HG02763 (cell line): ENCODE data around the gene SPACA4.
"Not testable (repeated sequence)": the region's sequence is repeated elsewhere in the genome, so short reads cannot be mapped to it uniquely, and the experiment has no call there.

ENCODE experiments used
- ATAC-seq: cut with Tn5 transposase; IDR thresholded peaks from one replicate; pipeline ENCODE4 v1.9.1; 2021; ENCODE audit warnings: mild to moderate bottlenecking, moderate library complexity; ENCODE audit not compliant: unreplicated experiment

SPACA4 gene, protein sequence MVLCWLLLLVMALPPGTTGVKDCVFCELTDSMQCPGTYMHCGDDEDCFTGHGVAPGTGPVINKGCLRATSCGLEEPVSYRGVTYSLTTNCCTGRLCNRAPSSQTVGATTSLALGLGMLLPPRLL

DNA sequence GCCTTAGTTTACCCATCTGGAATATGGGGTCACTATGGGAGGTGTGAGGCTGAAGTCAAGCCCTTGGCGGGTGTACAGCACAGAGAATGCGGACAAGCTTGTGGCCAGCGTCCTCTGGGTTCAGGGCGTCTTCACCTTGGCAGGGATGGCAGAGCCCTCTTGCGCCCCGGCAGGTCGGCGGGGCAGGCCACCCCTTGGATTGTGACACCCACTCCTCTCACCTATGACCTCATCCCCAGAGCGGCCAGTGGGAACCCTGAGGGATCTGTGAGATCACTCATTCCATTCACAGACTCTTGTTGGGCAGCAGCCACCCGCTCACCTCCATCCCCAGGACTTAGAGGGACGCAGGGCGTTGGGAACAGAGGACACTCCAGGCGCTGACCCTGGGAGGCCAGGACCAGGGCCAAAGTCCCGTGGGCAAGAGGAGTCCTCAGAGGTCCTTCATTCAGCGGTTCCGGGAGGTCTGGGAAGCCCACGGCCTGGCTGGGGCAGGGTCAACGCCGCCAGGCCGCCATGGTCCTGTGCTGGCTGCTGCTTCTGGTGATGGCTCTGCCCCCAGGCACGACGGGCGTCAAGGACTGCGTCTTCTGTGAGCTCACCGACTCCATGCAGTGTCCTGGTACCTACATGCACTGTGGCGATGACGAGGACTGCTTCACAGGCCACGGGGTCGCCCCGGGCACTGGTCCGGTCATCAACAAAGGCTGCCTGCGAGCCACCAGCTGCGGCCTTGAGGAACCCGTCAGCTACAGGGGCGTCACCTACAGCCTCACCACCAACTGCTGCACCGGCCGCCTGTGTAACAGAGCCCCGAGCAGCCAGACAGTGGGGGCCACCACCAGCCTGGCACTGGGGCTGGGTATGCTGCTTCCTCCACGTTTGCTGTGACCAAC is at the start of gene SPACA4:
SPACA4 (plus strand) TSS at position 280 of the 896 bp plus-strand sequence; CDS start at position 517, 237 bp downstream.
- no peak for ATAC-seq

DNA sequence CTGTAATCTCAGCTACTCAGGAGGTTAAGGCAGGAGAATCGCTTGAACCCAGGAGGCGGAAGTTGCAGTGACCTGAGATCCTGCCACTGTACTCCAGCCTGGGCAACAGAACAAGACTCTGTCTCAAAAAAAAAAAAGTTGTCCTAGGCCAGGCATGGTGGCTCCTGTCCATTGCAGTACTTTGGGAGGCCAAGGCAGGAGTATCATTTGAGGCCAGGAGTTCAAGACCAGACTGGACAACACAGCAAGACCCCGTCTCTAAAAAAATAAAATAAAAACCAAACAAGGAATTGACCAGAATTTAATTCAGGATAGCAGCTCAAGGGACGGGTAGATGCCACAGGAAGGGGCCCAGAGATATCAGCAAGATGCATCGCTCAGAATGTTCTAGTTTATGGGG is 49.7 kb upstream of the SPACA4 start:
- ATAC-seq: no peak

DNA sequence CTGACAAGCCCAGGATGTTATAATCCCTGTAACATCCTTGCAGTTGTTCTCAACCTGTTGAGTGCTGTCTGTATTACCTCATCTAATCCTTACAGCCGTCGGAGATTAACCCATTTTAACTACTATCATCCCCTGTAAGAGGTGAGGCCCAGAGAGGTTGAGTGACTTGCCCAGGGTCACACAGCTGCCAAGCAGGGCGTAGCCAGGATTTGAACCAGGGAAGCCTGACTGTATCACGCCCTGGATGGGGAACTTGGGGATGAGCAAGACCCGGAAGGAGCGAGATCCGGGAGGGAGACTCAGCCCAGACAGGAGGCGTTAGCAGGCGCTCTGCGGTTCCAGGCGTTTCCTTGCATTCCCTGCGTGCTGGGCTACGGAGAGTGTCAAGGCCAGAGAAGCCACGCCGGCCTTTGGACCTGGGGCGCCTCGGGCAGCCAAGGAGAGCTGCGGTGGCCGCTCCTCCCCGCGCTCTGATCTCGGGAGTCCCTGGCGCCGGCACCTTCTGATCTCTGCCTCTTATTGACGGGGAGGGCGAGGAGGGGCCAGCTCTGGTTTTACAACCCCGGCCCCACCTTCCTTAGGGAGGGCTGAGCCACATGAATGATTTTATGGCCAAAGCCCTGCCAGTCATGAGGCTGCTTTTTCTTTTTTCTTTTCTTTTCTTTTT is 48.4 kb upstream of the SPACA4 start:
- ATAC-seq: no peak

DNA sequence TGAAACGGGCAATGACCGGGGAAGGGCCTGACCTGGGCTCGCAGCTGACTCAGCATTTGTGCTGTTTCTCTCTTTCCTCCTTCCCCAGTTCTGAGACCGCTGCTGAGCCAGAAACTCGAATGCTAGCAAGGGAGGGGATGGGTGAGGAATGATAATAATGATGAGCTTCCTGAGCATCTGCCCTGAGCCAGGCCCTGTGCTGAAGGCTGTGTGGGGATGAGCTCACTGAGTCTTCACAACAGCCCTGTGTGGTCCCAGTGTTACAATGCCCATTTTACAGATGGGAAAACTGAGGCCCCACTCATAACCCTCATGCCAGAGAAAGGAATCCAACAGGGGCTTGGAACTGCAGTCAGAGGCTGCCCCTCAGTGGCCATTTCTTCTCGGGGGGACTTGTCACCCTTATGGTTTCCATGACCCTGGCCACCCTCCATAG is 46.4 kb upstream of the SPACA4 start:
- no peak for ATAC-seq

DNA sequence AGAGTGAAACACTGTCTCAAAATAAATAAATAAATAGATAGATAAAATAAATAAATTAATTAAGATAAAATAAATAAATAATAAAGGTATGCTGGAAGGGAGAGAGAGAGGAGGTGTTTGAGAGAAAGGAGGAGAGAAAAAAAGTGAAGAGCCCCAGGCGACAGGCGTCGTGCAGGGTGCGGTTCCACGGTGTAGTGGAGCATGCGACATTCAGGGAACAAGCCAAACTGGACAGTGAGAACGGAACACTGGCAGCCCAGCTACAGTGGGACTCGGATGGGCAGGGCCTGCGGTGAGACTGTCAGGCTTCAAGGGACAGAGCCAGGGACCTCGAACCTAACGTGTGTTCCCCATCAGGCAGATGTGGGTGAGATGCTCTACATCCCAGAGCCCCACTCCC is 45.1 kb upstream of the SPACA4 start:
- ATAC-seq: no peak

DNA sequence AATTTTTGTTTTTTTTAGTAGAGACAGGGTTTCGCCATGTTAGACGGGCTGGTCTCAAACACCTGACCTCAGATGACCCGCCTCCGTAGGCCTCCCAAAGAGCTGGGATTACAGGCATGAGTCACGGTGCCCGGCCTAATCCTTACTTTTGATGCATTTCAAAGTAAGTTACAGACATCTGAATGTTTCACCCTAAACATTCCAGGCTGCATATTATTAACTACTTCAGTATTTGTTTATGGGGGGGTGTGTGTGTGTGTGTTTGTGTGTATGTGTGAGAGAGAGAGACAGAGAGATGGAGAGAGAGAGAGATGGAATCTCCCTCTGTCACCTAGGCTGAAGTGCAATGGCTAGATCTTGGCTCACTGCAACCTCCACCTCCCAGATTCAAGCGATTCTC is 41.5 kb upstream of the SPACA4 start:
- ATAC-seq: no peak

DNA sequence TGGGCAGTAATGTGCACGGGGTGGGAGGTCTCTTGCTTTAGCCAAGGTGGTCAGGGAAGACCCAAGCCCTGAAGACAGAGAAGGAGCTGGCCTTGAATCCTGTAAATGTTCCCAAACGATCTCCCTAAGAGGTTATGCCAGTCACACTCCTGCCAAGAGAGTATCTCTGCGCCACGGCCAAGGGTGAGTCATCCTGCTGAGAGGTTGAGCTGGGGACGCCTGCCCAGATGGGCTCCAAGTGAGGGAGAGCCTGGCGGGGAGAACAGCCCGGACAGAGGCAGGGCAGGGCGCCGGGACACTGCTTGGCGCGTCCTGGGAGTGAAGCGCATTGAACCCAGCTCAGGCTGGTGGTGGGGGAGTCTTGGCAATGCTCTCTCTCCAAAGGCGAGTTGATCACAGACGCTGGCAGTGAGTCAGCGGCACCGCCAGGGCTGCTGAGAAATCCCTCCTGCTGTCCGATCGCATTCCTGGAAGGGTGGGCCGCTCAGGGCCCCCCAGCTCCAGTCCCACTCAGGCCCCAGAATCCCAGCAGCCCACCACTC is 38.1 kb upstream of the SPACA4 start:
- no peak for ATAC-seq

DNA sequence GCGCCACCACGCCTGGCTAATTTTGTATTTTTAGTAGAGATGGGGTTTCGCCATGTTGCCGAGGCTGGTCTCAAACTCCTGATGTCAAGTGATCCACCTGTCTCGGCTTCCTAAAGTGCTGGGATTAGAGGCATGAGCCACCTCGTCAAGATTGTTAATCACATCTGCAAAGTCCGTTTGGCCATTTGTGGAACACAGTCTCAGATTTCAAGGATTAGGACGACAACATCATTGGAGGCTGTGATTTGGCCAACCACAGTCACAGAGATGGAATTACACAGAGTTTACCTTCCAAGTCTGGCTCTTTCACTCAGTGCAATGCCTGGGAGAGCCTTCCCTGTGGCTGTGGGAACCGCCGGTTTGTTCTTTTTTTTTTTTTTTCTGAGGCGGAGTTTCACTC is 36.7 kb upstream of the SPACA4 start:
- no peak for ATAC-seq

DNA sequence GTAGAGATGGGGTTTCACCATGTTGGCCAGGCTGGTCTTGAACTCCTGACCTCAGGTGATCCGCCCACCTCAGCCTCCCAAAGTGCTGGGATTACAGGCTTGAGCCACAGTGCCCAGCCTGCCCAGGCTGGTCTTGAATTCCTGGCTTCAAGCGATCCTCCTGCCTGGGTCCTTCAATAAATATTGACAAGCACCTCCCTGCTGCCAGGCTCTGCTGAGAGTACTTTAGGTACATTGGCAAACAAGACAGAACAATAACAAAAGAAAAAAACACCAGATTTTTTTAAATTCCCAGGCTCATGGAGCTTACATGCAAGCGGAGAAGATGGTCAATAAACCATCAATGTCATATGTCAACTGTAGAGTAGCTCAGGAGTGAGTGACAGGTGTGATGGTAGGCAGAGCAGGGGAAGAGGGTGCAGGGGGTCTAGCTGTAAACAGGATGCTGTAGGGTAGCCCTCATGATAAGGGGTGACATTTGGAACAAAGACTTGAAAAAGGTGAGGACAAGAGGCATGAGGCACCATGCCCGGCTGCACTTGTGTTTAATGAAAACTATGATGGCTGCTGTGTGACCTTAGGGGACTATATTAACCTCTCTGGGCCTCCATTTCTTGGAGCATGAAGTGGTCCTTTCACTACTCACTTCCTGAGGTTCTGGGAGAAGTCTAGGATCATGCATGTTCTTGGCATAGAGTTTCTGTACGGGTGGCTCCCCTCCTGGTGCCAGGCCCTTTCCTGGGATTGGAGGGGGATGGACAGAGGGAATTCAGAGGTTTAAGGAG is 35.0 kb upstream of the SPACA4 start:
- no peak for ATAC-seq

DNA sequence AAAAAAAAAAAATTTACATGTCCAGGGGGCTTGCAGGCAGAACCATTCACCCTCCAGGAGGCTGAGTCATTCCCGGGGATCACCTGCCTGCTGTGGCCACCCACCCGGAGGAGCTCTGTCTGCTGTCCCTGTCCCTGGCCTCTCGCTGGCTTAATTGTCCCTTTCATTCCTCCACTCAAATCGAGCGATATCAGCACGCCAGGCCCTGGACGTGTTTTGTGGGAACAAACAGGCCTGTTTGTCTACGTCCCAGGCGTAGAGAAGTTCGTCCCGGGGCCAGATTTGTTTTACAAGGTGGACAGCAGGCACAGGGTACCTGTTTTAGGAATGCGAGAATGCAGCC is 33.4 kb upstream of the SPACA4 start:
- ATAC-seq: no peak

DNA sequence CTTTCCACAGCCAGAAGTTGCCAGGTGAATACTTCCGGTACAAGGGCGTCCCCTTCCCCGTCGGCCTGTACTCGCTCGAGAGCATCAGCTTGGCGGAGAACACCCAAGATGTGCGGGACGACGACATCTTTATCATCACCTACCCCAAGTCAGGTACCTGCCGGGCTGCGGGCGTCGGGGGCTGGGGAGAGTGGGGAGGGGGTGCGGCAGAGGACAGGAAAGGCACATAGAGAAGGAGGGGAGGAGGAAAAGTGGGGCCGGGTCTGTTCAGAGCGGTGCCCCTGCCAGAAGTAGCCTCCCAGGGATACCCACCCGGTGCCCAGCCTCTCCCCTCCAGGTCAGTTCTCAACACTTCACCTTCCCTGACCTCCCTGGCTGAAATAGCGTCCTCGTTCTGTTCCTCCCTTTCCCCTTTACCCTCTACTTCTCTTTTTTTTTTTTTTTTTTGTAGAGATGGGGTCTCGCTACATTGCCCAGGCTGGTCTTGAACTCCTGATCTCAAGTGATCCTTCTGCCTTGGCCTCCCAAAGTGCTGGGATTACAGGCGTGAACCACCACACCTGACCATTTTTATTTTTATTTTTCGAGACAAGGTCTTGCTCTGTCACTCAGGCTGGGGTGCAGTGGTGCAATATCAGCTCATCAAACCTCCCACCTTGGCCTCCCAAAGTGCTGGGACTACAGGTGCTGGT is 30.5 kb upstream of the SPACA4 start:
- ATAC-seq: no peak

DNA sequence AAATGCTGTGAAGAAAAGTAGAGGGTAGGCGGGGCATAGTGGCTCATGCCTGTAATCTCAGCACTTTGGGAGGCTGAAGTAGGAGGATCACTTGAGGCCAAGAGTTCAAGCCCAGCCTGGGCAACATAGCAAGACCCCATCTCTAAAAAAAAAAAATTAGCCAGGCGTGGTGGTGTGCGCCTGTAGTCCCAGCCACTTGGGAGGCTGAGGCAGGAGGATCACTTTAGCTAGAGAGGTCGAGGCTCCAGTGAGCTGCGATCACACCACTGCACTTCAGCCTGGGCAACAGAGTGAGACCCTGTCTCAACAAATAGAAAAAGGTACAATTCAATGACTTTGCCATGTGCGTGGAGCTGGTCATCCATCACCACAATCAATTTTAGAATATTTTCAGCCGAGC is 28.6 kb upstream of the SPACA4 start:
- ATAC-seq: not testable (repeated sequence)

DNA sequence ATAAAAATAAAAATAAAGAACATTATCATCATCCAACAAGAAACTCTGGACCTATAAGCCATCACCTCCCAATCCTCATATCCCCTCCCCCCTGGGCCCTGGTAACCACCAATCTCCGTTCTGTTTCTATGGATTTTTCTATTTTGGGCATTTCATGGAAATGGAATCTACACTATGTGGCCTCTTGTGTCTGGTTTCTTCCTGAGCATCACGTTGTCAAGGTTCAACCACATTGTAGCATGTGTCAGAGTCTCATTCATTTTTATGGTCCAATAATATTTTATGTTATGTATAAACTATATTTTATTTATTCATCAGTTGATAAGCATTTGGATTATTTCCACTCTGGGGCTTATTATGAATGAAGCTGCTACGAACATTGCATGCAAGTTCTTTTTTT is 27.7 kb upstream of the SPACA4 start:
- no peak for ATAC-seq

DNA sequence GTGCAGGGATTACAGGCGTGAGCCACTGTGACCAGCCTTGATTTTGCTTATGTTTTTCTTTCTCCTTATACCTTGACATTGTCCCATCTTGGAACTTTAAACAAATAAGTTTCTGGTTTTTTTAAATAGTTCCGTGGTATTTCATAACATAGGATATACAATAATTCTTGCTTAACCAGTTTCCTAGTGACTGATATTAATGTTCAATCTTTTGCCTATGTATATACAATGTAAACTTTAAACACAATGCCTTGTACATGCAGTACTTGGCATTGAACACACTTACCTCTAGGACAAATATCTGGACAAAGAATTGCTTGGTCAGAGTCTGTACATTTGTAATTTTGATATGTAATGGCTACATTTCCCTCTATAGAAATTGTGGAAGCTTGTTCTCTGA is 24.4 kb upstream of the SPACA4 start:
- no peak for ATAC-seq

DNA sequence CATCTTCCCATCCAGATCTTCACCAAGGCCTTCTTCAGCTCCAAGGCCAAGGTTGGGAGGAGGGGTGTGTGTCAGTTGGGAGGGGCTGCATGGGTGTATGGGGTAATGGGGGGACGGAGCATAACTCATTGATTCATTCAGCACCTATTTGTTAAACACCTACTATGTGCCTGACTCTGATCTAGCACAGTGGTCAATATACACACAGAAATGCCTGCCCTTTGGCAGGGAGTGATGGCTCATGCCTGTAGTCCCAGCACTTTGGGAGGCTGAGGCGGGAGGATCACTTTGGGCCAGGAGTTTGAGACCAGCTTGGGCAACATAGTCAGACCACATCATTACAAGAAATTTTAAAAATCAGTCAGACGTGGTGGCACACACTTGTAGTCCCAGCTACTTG is 19.2 kb upstream of the SPACA4 start:
- no peak for ATAC-seq

DNA sequence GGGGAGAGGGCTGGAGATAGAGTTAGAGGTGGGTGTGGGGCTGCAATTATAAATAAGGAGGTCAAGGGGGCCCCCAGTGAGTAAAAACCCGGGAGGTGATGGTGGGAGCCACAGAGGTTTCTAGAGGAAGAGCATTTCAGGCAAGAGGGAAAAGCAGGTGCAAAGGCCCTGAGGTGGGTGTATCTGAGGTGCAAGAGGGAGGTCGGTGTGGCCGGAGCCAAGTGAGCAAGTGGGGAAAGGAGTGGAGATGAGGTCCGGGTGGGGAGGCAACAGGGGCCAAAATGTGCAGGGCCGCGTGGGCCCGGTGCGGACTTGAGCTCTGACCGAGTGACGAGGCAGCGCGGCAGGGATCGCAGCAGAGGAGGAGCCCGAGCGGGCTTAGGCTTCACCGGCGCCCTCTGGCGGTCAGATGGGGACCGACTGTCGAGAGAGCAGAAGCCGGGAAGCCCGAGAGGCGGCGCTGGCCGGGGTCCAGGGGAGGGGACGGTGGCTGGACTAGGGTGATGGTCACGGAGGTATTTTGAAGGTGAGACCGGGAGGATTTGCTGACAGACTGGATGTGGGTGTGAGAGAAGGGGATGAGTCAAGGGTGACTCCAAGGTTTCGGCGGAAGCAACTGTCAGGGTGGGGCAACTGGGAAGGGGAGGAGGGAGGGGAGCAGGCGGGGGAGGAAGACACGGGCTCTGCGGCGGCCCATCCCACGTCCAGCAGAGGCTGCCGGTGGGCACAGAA is 17.7 kb upstream of the SPACA4 start:
- ATAC-seq: no peak

DNA sequence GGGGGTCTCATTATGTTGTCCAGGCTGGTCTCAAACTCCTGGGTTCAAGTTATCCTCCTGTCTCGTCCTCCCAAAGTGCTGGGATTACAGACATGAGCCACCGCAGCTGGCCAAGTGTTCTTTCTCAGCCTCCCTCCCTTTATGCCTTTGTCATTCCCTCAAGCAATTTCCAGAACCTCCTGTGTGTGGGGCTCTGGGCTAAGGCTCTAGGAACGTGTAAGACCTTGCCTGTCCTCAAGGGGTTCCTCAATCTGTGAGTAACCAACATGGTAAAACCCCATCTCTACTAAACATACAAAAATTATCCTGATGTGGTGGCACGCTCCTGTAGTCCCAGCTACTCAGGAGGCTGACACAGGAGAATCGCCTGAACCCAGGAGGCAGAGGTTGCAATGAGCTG is 15.5 kb upstream of the SPACA4 start:
- no peak for ATAC-seq

DNA sequence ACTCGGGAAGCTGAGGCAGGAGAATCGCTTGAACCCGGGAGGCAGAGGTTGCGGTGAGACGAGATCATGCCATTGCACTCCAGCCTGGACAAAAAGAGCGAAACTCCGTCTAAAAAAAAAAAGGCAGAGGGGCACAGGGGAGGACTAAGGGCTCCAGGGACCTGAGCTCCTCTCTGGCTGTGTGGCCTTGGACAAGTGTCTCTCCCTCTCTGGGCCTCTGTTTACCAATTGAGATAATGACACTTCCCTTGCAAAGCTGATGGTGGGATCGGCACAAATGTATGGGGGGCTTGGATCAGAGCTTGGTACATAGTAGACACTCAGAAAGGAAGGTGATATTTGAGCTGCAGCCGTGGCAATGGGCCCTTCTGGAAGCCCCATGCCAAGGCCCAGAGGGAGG is 11.4 kb upstream of the SPACA4 start:
- no peak for ATAC-seq

DNA sequence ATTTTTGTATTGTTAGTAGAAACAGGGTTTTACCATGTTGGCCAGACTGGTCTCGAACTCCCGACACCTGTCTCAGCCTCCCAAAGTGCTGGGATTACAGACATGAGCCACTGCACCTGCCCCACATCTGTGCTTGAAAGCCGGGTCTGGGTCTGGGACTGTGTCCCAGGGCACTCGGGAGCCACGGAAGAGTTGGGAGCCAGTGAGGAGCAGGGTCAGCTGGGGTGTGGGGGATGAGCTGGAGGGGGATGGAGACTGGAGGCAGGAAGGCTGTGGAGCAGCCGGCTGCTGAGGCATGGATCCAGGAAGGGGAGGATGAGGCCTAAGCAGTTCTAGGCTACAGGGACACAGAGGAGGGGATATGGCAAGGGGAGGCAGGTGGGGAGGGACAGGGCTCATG is 10.7 kb upstream of the SPACA4 start:
- ATAC-seq: no peak

DNA sequence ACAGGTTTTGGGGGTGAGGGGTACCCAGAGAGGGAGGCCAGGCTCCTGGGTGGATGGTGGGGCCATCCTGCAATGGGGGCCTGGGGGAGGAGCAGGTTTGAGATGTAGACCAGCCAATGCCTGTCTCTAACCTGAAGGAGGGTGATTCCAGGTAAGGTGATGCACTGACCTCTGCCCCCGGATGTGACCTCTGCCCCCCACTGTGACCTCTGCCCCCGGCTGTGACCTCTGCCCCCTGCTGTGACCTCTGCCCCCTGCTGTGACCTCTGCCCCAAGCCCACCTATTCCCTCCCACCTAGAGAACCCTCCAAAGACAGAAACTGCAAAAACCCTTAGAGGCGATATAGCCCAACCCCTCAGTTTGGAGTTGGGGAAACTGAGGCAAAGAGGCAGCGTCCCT is 10.3 kb upstream of the SPACA4 start:
- ATAC-seq: no peak
